ENCODE results near the gene DPEP1. TPM values are rescaled to one million over a fixed set of nuclear protein-coding genes. Genes with fewer than 3 reads are reported as not detected.

The DPEP1 gene
- total RNA-seq, 1 donor from 2014 or later: not detected

DNA sequence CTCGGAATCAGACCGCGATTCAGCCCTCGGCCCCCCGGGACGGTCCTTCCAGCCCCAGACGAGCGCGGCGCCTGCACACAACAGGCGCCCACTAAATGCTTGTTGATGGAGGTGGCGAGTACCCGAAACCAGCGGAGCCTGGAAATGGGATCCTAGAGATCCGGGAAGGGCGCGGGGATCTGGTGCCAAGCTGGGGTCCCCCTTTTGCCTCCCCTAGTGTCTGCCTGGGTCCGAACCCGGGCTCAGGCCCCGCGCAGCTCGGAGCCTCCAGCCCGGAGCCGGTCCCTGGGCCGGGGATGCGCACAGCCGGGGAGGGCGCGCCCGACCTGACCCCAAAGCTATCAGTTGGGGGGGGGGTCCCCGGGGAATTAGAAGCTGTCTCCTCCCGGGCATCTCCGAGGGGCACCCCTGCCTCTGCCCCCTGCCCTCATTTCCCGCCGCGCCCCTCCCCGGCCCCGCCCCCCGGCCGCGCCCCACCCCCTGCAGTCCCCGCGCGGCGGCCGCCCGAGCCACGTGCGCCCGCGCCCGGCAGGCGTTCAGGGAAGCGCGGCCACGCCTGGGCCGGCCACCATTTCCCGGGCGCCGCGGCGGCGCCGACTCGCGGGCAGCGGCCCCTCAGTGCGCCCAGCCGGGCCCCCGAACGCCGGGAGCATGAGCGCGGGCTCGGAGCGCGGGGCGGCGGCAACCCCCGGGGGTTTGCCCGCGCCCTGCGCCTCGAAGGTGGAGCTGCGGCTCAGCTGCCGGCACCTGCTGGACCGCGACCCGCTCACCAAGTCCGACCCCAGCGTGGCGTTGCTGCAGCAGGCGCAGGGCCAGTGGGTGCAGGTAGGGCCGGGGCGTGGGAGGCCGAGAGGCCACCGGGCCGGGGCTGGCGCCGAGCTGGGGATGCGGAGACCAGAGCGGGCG, 37.9 kb upstream of the DPEP1 start, which contains the start of gene CPNE7:
CPNE7 (plus strand) TSS at position 512 of the 906 bp plus-strand sequence; CDS start at position 652, 140 bp downstream.
- DNase-seq: no peak
- H3K27me3 ChIP-seq (ENCODE audit: low read depth): peaks cover 69% of the 10 kb centered on the region

DNA sequence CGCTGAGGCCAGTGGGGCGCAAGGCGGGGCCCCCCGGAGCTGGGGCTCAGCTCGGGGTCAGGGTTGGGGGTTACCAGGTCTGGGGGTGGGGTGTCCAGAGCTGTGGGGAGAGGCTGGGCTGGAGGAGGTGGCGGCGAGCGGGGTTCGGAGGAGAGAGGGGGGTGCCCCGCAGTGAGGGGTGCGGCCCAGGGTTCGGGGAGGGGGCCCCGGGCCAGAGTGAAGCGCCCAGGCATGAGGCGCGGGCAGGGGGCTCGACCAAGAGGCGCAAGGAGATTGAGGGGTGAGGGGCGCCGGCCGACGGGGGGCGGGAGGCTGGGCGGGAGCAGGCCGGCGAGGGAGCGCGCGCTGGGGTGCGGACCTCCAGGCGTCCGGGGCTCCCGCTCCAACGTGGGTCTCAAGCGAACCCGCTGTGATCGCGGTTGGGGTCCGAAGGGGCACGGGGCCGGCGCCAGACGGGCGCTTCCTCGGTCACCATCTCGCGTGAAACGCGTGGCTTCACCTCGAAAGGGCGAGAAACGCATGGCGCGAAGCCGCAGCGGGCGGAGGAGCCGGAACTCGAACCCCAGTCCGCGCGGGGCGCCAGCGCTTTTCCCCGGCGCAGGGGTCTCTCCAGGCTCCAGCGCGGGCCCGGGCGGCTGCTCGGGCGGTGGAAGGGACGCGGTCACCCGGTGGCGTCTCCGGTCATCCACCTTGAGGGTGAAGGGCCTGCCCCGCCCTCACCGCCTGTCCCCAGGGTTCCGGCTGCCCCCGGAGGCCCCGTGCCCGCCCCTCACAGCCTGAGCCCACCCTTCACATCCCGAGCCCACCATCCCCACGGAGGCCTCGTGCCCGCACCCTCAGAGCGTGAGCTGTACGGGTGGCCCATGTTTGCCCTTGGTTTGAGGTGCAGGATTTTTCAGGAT, 37.0 kb upstream of the DPEP1 start:
- no peak for DNase-seq
- Histone ChIP-seq H3K9me3 (replicated peaks) (no peaks in the 10 kb centered on the region), H3K4me3 (peak overlapping the region; percentile 56), H3K36me3 (no peaks in the 10 kb centered on the region), H3K27me3 (ENCODE audit: low read depth) (peaks cover 64% of the 10 kb centered on the region), H3K4me1 (peaks cover 27% of the 10 kb centered on the region), H3K27ac (replicated peaks) (no peak overlapping the region)
- TF ChIP-seq, protein P1, sequence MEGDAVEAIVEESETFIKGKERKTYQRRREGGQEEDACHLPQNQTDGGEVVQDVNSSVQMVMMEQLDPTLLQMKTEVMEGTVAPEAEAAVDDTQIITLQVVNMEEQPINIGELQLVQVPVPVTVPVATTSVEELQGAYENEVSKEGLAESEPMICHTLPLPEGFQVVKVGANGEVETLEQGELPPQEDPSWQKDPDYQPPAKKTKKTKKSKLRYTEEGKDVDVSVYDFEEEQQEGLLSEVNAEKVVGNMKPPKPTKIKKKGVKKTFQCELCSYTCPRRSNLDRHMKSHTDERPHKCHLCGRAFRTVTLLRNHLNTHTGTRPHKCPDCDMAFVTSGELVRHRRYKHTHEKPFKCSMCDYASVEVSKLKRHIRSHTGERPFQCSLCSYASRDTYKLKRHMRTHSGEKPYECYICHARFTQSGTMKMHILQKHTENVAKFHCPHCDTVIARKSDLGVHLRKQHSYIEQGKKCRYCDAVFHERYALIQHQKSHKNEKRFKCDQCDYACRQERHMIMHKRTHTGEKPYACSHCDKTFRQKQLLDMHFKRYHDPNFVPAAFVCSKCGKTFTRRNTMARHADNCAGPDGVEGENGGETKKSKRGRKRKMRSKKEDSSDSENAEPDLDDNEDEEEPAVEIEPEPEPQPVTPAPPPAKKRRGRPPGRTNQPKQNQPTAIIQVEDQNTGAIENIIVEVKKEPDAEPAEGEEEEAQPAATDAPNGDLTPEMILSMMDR (IDR thresholded peaks at IDR 0.05; ENCODE audit: borderline replicate concordance): no peak
- intact Hi-C loops (cut with micrococcal nuclease): no loop called here

More for the DNA sequence above, 37.9 kb upstream of the DPEP1 start, which contains the start of gene CPNE7:
- Histone ChIP-seq H3K27ac (replicated peaks) (no peak within 1 kb of the TSS), H3K9me3 (replicated peaks) (no peaks in the 10 kb centered on the region), H3K36me3 (no peaks in the 10 kb centered on the region), H3K4me3 (peak within 1 kb of the TSS; percentile 56), H3K4me1 (peaks cover 27% of the 10 kb centered on the region)
- TF ChIP-seq, protein P1 (IDR thresholded peaks at IDR 0.05; ENCODE audit: borderline replicate concordance): no peak
- intact Hi-C loops (cut with micrococcal nuclease): no loop called here

DNA sequence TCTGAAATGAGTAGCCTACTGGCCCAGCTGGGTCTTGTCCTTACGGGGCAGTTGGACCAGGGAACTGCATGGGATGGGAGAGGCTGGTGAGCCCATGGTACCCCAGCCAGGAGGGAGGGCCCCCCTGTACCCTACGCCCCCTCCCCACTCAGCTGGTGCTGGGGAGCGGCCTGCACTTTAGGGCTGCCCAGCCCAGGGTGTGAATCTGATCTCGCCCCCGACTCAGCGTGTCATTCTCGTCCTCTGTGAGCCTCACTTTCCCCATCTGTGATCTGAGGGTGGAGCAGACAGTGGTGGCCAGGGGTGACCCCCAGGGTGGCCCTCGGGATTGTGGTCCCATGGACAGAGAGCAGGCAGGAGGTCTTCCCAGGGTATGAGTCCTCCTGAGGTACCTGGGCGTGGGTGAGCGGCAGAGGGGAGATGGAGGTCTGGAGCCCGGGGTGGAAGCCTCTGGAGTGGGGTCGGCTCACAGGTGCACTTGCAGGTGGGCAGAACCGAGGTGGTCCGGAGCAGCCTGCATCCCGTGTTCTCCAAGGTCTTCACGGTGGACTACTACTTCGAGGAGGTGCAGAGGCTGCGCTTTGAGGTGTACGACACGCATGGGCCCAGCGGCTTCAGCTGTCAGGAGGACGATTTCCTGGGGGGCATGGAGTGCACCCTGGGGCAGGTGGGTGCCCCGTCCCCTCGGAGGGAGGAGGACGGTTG, 36.2 kb upstream of the DPEP1 start:
- Histone ChIP-seq H3K9me3 (replicated peaks) (no peaks in the 10 kb centered on the region), H3K4me3 (no peak overlapping the region), H3K27ac (replicated peaks) (no peak overlapping the region), H3K27me3 (ENCODE audit: low read depth) (peaks cover 56% of the 10 kb centered on the region), H3K4me1 (peaks cover 30% of the 10 kb centered on the region), H3K36me3 (no peaks in the 10 kb centered on the region)
- DNase-seq: no peak
- intact Hi-C loops (cut with micrococcal nuclease): no loop called here
- TF ChIP-seq, protein P1 (IDR thresholded peaks at IDR 0.05; ENCODE audit: borderline replicate concordance): no peak

DNA sequence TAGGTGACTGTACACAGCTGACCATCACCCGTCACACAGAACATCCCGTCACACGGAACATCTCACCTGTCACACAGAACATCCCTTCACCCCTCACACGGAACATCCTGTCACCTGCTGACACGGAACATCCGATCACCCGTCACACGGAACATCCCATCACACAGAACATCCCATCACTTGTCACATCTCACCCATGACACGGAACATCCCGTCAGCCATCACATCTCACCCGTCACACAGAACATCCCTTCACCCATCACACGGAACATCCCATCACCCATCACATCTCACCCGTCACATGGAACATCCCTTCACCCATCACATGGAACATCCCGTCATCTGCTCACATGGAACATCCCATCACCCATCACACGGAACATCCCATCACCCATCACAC, 34.1 kb upstream of the DPEP1 start:
- H3K27me3 ChIP-seq (ENCODE audit: low read depth): peaks cover 35% of the 10 kb centered on the region
- no peaks in the 10 kb centered on the region for H3K36me3 ChIP-seq
- peaks cover 30% of the 10 kb centered on the region for H3K4me1 ChIP-seq
- no peak overlapping the region for H3K4me3 ChIP-seq
- H3K9me3 ChIP-seq (replicated peaks): no peaks in the 10 kb centered on the region
- H3K27ac ChIP-seq (replicated peaks): no peak overlapping the region
- no peak for DNase-seq
- TF ChIP-seq, protein P1 (IDR thresholded peaks at IDR 0.05; ENCODE audit: borderline replicate concordance): no peak
- intact Hi-C loops (cut with micrococcal nuclease): no loop called here
